PFSK-1 (cell line): ENCODE data around the gene UVRAG.

Experiments used
- FOXP2 ChIP-seq: optimal IDR thresholded peaks from 2 replicates; pipeline ENCODE3; 2011; ENCODE audit warnings: borderline replicate concordance, control low read depth, inconsistent platforms; ENCODE audit not compliant: insufficient read depth; ENCODE audit errors: extremely low read length, extremely low read depth
- POLR2AphosphoS5 ChIP-seq: IDR thresholded peaks from 2 replicates; pipeline ENCODE4 v1.6.1; 2012; ENCODE audit warnings: low read depth, mild to moderate bottlenecking, control low read depth, low read length, moderate library complexity
- REST ChIP-seq, 2 experiments: IDR thresholded peaks; 2 replicates each; pipeline versions ENCODE4 v1.6.1 to v1.8.0; 2011 to 2012; ENCODE audit warnings: low read depth in 2 of 2, low read length in 2 of 2, control low read depth in 1 of 2, inconsistent platforms in 1 of 2, mild to moderate bottlenecking in 1 of 2, moderate library complexity in 1 of 2; ENCODE audit not compliant: insufficient read depth in 1 of 2
- SIN3A ChIP-seq: IDR thresholded peaks from 2 replicates; pipeline ENCODE4 v1.6.1; 2012; ENCODE audit warnings: mild to moderate bottlenecking, low read length, moderate library complexity, borderline replicate concordance; ENCODE audit not compliant: insufficient read depth
- TAF1 ChIP-seq: IDR thresholded peaks from 2 replicates; pipeline ENCODE4 v1.6.1; 2012; ENCODE audit warnings: low read length, control low read depth, borderline replicate concordance; ENCODE audit not compliant: insufficient read depth

Gene UVRAG

GRCh38 chr11:76181371-76181770, 366.4 kb downstream of the UVRAG start:
- no peak for TF ChIP-seq SIN3A
- TF ChIP-seq REST (IDR thresholded peaks at IDR 0.05; ENCODE audit: insufficient read depth in 1 of 2, low read depth in 2 of 2, low read length in 2 of 2), result no peak

GRCh38 chr11:76184551-76184993, 369.6 kb downstream of the UVRAG start:
- no peak for TF ChIP-seq SIN3A
- TF ChIP-seq TAF1, result no peak
- no peak for TF ChIP-seq FOXP2
- TF ChIP-seq POLR2AphosphoS5, result no peak
- TF ChIP-seq REST (IDR thresholded peaks at IDR 0.05; ENCODE audit: insufficient read depth in 1 of 2, low read depth in 2 of 2, low read length in 2 of 2), result no peak

GRCh38 chr11:76185511-76185910, 370.5 kb downstream of the UVRAG start:
- TF ChIP-seq REST (IDR thresholded peaks at IDR 0.05; ENCODE audit: insufficient read depth in 1 of 2, low read depth in 2 of 2, low read length in 2 of 2) (no peak), SIN3A (no peak), TAF1 (no peak), POLR2AphosphoS5 (no peak), FOXP2 (no peak)

GRCh38 chr11:76185931-76186401, 371.0 kb downstream of the UVRAG start:
- no peak for TF ChIP-seq FOXP2
- TF ChIP-seq TAF1, result no peak
- TF ChIP-seq REST (IDR thresholded peaks at IDR 0.05; ENCODE audit: insufficient read depth in 1 of 2, low read depth in 2 of 2, low read length in 2 of 2), result no peak
- no peak for TF ChIP-seq SIN3A
- no peak for TF ChIP-seq POLR2AphosphoS5

- TF ChIP-seq TAF1, result no peak
- no peak for TF ChIP-seq REST (IDR thresholded peaks at IDR 0.05; ENCODE audit: insufficient read depth in 1 of 2, low read depth in 2 of 2, low read length in 2 of 2)
- TF ChIP-seq SIN3A, result no peak
Observed at GRCh38 chr11:76186776-76187279, 371.8 kb downstream of the UVRAG start.
